ENCODE measurements around the gene GAB3.

GAB3 gene

DNA sequence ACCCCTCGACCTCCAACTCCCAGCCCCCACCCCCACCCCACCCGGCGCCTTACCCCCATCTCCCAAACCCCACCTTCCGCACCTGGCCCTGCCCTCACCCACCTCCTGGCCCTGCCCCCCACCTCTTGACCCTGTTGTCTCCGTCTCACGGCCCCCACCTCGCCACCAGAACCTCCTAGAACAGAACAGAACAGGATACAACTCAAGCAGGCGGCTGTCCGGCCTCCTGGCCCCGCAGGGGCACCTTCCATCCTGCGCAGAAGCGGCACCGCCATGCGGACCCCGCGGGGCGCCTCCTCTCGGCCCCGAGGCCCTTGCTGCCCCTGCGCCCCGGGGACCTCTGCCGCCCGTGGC is 97.9 kb downstream of the GAB3 start:
- ATAC-seq = no peak
- TF ChIP-seq ZNF70 (CRISPR knock-in tag; IDR thresholded peaks at IDR 0.05) (no peak), POU6F1 (CRISPR knock-in tag; IDR thresholded peaks at IDR 0.05; ENCODE audit: borderline replicate concordance, low read depth) (no peak), GLIS3 (CRISPR knock-in tag; IDR thresholded peaks at IDR 0.05) (no peak), ZNF565 (CRISPR knock-in tag; conservative IDR thresholded peaks at IDR 0.05; ENCODE audit: low read depth) (no peak), ZFP30 (CRISPR knock-in tag; IDR thresholded peaks at IDR 0.05) (no peak), ARNTL (CRISPR knock-in tag; IDR thresholded peaks at IDR 0.05; ENCODE audit: borderline replicate concordance, low read depth) (no peak), OSR1 (CRISPR knock-in tag; IDR thresholded peaks at IDR 0.05) (no peak), ESRRG (CRISPR knock-in tag; IDR thresholded peaks at IDR 0.05) (no peak), RARB (CRISPR knock-in tag; IDR thresholded peaks at IDR 0.05) (no peak), TCF4 (CRISPR knock-in tag; IDR thresholded peaks at IDR 0.05; ENCODE audit: borderline replicate concordance) (no peak), ISL1 (CRISPR knock-in tag; IDR thresholded peaks at IDR 0.05) (no peak), CSRNP3 (CRISPR knock-in tag; IDR thresholded peaks at IDR 0.05) (no peak), PPARA (CRISPR knock-in tag; IDR thresholded peaks at IDR 0.05; ENCODE audit: borderline replicate concordance) (no peak), ZFP3 (CRISPR knock-in tag; IDR thresholded peaks at IDR 0.05) (no peak)
- TF ChIP-seq, protein P1, sequence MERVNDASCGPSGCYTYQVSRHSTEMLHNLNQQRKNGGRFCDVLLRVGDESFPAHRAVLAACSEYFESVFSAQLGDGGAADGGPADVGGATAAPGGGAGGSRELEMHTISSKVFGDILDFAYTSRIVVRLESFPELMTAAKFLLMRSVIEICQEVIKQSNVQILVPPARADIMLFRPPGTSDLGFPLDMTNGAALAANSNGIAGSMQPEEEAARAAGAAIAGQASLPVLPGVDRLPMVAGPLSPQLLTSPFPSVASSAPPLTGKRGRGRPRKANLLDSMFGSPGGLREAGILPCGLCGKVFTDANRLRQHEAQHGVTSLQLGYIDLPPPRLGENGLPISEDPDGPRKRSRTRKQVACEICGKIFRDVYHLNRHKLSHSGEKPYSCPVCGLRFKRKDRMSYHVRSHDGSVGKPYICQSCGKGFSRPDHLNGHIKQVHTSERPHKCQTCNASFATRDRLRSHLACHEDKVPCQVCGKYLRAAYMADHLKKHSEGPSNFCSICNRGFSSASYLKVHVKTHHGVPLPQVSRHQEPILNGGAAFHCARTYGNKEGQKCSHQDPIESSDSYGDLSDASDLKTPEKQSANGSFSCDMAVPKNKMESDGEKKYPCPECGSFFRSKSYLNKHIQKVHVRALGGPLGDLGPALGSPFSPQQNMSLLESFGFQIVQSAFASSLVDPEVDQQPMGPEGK (CRISPR knock-in tag; IDR thresholded peaks at IDR 0.05; ENCODE audit: borderline replicate concordance) = no peak

GRCh38 chrX:154652311-154653047 is 98.4 kb downstream of the GAB3 start:
- ATAC-seq = no peak

More at GRCh38 chrX:154652311-154653047, 98.4 kb downstream of the GAB3 start:
- TF ChIP-seq TOX (CRISPR knock-in tag; IDR thresholded peaks at IDR 0.05; ENCODE audit: borderline replicate concordance) (no peak), PPARA (CRISPR knock-in tag; IDR thresholded peaks at IDR 0.05; ENCODE audit: borderline replicate concordance) (no peak), OSR1 (CRISPR knock-in tag; IDR thresholded peaks at IDR 0.05) (no peak), RARB (CRISPR knock-in tag; IDR thresholded peaks at IDR 0.05) (no peak), ARNTL (CRISPR knock-in tag; IDR thresholded peaks at IDR 0.05; ENCODE audit: borderline replicate concordance, low read depth) (no peak), ZFP3 (CRISPR knock-in tag; IDR thresholded peaks at IDR 0.05) (no peak), TCF4 (CRISPR knock-in tag; IDR thresholded peaks at IDR 0.05; ENCODE audit: borderline replicate concordance) (no peak), GLIS3 (CRISPR knock-in tag; IDR thresholded peaks at IDR 0.05) (no peak), CSDC2 (CRISPR knock-in tag; IDR thresholded peaks at IDR 0.05) (no peak), CSRNP3 (CRISPR knock-in tag; IDR thresholded peaks at IDR 0.05) (no peak), ZNF8 (CRISPR knock-in tag; IDR thresholded peaks at IDR 0.05) (no peak), ZFP30 (CRISPR knock-in tag; IDR thresholded peaks at IDR 0.05) (no peak), ZNF70 (CRISPR knock-in tag; IDR thresholded peaks at IDR 0.05) (no peak), ZNF565 (CRISPR knock-in tag; conservative IDR thresholded peaks at IDR 0.05; ENCODE audit: low read depth) (no peak), POU6F1 (CRISPR knock-in tag; IDR thresholded peaks at IDR 0.05; ENCODE audit: borderline replicate concordance, low read depth) (no peak), TSHZ2 (CRISPR knock-in tag; IDR thresholded peaks at IDR 0.05) (no peak)
- TF ChIP-seq, protein P2, sequence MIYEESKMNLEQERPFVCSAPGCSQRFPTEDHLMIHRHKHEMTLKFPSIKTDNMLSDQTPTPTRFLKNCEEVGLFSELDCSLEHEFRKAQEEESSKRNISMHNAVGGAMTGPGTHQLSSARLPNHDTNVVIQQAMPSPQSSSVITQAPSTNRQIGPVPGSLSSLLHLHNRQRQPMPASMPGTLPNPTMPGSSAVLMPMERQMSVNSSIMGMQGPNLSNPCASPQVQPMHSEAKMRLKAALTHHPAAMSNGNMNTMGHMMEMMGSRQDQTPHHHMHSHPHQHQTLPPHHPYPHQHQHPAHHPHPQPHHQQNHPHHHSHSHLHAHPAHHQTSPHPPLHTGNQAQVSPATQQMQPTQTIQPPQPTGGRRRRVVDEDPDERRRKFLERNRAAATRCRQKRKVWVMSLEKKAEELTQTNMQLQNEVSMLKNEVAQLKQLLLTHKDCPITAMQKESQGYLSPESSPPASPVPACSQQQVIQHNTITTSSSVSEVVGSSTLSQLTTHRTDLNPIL (CRISPR knock-in tag; IDR thresholded peaks at IDR 0.05; ENCODE audit: low read depth) = no peak
- TF ChIP-seq, protein P1 (CRISPR knock-in tag; IDR thresholded peaks at IDR 0.05; ENCODE audit: borderline replicate concordance) = no peak
